ENCODE data around the gene PRKAR2B.

Gene PRKAR2B

GRCh38 chr7:107115114-107115513, 70.6 kb downstream of the PRKAR2B start:
- DNase-seq (ENCODE audit: extremely low spot score) = no peak
- POLR2A ChIA-PET = no interaction called here
- TF ChIP-seq CTCF (IDR thresholded peaks at IDR 0.05; ENCODE audit: control extremely low read depth, extremely low read depth, low read depth, missing control alignments) = no peak
- CTCF ChIA-PET = no interaction called here

- CTCF ChIA-PET = no interaction called here
- no peak for TF ChIP-seq CTCF (IDR thresholded peaks at IDR 0.05; ENCODE audit: control extremely low read depth, extremely low read depth, low read depth, missing control alignments)
- DNase-seq (ENCODE audit: extremely low spot score) = no peak
- POLR2A ChIA-PET = no interaction called here
These were observed 71.4 kb downstream of the PRKAR2B start for GRCh38 chr7:107115762-107116540.

GRCh38 chr7:107118109-107118900, 73.8 kb downstream of the PRKAR2B start:
- TF ChIP-seq CTCF (IDR thresholded peaks at IDR 0.05; ENCODE audit: control extremely low read depth, extremely low read depth, low read depth, missing control alignments) = no peak
- DNase-seq (ENCODE audit: extremely low spot score) = no peak
- ChIA-PET POLR2A (no interaction called here), CTCF (interaction anchor here (2.3 kb wide), 1 partner anchor 14 kb away, joined by 7 read pairs; no protein-coding TSS in a partner anchor)

- DNase-seq (ENCODE audit: extremely low spot score) = no peak
- POLR2A ChIA-PET = no interaction called here
- CTCF ChIA-PET = interaction anchor here (2.3 kb wide), 1 partner anchor 13 kb away, joined by 7 read pairs; no protein-coding TSS in a partner anchor
- no peak for TF ChIP-seq CTCF (IDR thresholded peaks at IDR 0.05; ENCODE audit: control extremely low read depth, extremely low read depth, low read depth, missing control alignments)
These were observed 75.0 kb downstream of the PRKAR2B start for GRCh38 chr7:107119376-107120105.

- DNase-seq (ENCODE audit: extremely low spot score) = no peak
- no peak for TF ChIP-seq CTCF (IDR thresholded peaks at IDR 0.05; ENCODE audit: control extremely low read depth, extremely low read depth, low read depth, missing control alignments)
- ChIA-PET POLR2A (interaction anchor here (0.6 kb wide), 1 partner anchor 15 kb away, joined by 3 read pairs; no protein-coding TSS in a partner anchor), CTCF (interaction anchor here (0.9 to 2.9 kb wide), 6 partner anchors 9 to 342 kb away, joined by 3 to 15 read pairs (median 5); partner anchors contain the start of gene PIK3CG)
These were observed 78.0 kb downstream of the PRKAR2B start for GRCh38 chr7:107122486-107122911.

- ChIA-PET POLR2A (no interaction called here), CTCF (interaction anchor here (0.9 to 2.9 kb wide), 4 partner anchors 8 to 258 kb away, joined by 3 to 15 read pairs (median 6); partner anchors contain the start of gene PIK3CG)
- TF ChIP-seq CTCF (IDR thresholded peaks at IDR 0.05; ENCODE audit: control extremely low read depth, extremely low read depth, low read depth, missing control alignments) = no peak
- DNase-seq (ENCODE audit: extremely low spot score) = no peak
These were observed 78.9 kb downstream of the PRKAR2B start for GRCh38 chr7:107123392-107123791.

Measured in GM10248 (cell line).